ENCODE measurements around the gene TSC22D2. TPM values are rescaled to one million over a fixed set of nuclear protein-coding genes. Genes with fewer than 3 reads are reported as not detected.

Gene TSC22D2
- total RNA-seq, 4 donors from 2014 or later, result 14.4 to 35.1 (median 21.2) TPM

GRCh38 chr3:150444371-150444770 is 36.3 kb downstream of the TSC22D2 start:
- no peak for TF ChIP-seq POLR2A (IDR thresholded peaks at IDR 0.05)
- TF ChIP-seq CTCF (IDR thresholded peaks at IDR 0.05), result no peak
- no peak for DNase-seq
- Histone ChIP-seq H3K27me3 (no peaks in the 10 kb centered on the region), H3K9me3 (no peaks in the 10 kb centered on the region), H3K4me3 (replicated peaks in 1 of 3) (no peak overlapping the region), H3K4me1 (peaks cover 8 to 10% of the 10 kb centered on the region in 2 donors), H3K27ac (no peak overlapping the region), H3K36me3 (no peaks in the 10 kb centered on the region)
- intact Hi-C loops (cut with DNase I), result no loop called here
- WGBS, 2 donors, result 80 to 87% methylated on average over 2 of the region's 2 CpGs

DNA sequence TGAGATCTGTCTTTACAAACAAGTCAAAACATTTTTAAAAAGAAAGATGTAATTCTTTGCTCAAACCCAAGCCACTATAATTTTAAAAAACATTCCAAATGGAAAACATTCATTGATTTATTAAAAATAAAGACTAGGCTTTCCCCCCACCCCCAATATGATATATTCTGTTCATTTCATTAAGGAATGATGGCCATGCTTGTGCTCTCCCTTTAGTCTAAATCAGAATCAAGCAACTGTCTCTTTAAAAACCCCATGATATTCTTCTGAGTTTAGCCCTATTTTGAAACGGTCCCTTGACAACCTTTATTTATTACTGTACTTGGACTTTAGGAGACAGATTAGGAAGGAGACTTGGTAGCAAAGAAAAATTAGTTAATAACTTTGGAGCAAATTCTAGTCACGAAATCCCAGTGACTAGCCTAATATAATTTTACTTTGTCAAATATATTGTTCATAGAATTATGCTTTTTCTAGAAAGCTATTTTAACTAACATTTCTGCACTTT is 38.4 kb downstream of the TSC22D2 start:
- Histone ChIP-seq H3K27me3 (no peaks in the 10 kb centered on the region), H3K4me1 (peaks cover 21 to 25% of the 10 kb centered on the region in 2 donors), H3K36me3 (no peaks in the 10 kb centered on the region), H3K4me3 (replicated peaks in 1 of 3) (no peak overlapping the region), H3K27ac (no peak overlapping the region), H3K9me3 (no peaks in the 10 kb centered on the region)
- intact Hi-C loops (cut with DNase I), result no loop called here
- DNase-seq, result no peak
- WGBS, 2 donors, result 70 to 89% methylated on average over 2 of the region's 2 CpGs
- TF ChIP-seq CTCF (IDR thresholded peaks at IDR 0.05), result no peak
- no peak for TF ChIP-seq POLR2A (IDR thresholded peaks at IDR 0.05)

DNA sequence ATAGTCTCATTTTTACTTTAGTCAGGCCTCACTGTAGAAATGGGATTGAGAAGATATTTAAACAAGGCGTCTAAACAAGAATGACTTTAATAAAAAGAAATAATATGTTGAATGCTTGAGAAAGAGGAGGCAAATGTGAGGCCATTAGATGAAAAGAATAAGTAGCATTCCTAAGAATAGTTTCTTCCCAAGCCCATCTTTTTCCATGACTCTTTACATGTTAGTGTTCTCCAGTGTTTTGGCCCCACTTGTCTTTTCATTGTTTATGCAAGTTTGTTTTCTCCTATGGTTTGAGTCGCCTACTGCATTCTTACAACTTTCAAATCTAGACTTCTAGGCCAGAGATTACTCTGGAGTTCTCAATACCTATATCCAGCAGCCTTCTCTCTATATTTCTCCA is 39.0 kb downstream of the TSC22D2 start:
- no peak overlapping the region for H3K27ac ChIP-seq
- DNase-seq, result no peak

GRCh38 chr3:150447631-150448465 is 39.8 kb downstream of the TSC22D2 start:
- DNase-seq, result no peak
- Histone ChIP-seq H3K4me1 (peaks cover 25 to 29% of the 10 kb centered on the region in 2 donors), H3K27ac (no peak overlapping the region), H3K9me3 (no peaks in the 10 kb centered on the region), H3K4me3 (replicated peaks in 1 of 3) (no peak overlapping the region), H3K27me3 (no peaks in the 10 kb centered on the region), H3K36me3 (no peaks in the 10 kb centered on the region)
- intact Hi-C loops (cut with DNase I), result no loop called here
- WGBS, 2 donors, result 82 to 89% methylated on average over 3 of the region's 3 CpGs
- TF ChIP-seq CTCF (IDR thresholded peaks at IDR 0.05), result no peak
- no peak for TF ChIP-seq POLR2A (IDR thresholded peaks at IDR 0.05)

More for the DNA sequence above, 39.0 kb downstream of the TSC22D2 start:
- TF ChIP-seq CTCF (IDR thresholded peaks at IDR 0.05) (no peak), POLR2A (IDR thresholded peaks at IDR 0.05) (no peak)
- Histone ChIP-seq H3K9me3 (no peaks in the 10 kb centered on the region), H3K27me3 (no peaks in the 10 kb centered on the region), H3K4me3 (replicated peaks in 1 of 3) (no peak overlapping the region), H3K36me3 (no peaks in the 10 kb centered on the region), H3K4me1 (peaks cover 25 to 29% of the 10 kb centered on the region in 2 donors)
- intact Hi-C loops (cut with DNase I), result no loop called here
- 95 to 98% methylated on average over 2 of the region's 2 CpGs for WGBS, 2 donors

GRCh38 chr3:150449169-150449721 is 41.1 kb downstream of the TSC22D2 start:
- Histone ChIP-seq H3K4me1 (peaks cover 25 to 29% of the 10 kb centered on the region in 2 donors), H3K9me3 (no peaks in the 10 kb centered on the region), H3K36me3 (no peaks in the 10 kb centered on the region), H3K27ac (no peak overlapping the region), H3K4me3 (replicated peaks in 1 of 3) (no peak overlapping the region), H3K27me3 (no peaks in the 10 kb centered on the region)
- intact Hi-C loops (cut with DNase I), result no loop called here
- DNase-seq, result no peak
- TF ChIP-seq CTCF (IDR thresholded peaks at IDR 0.05), result no peak

Measured in thyroid gland (tissue), 4 donors.